WTC11 (cell line): Measurements from ENCODE around the gene MRPS34. TPM values are rescaled to one million over a fixed set of nuclear protein-coding genes. Genes with fewer than 3 reads are reported as not detected.

ENCODE experiments used
- ATAC-seq: fragments of 200-7000 bp; cut with Tn5 transposase; 2 replicates; pipeline ENCODE4 v1.10.0; 2021; ENCODE audit warnings: mild to moderate bottlenecking, moderate library complexity
- CTCF ChIA-PET: fragments of 300-600 bp; sonication (Branson Sonifier 250); formaldehyde crosslinking; loops from one replicate; lab custom pipeline; 2021; ENCODE audit warnings: antibody characterized with exemption; lab: Charles Lee
- POLR2A ChIA-PET: fragments of 350-600 bp; sonication (Branson Sonifier 250); formaldehyde crosslinking; loops from one replicate; lab custom pipeline; 2021; ENCODE audit warnings: antibody characterized with exemption; lab: Charles Lee
- DNase-seq: peaks from one replicate; pipeline ENCODE4 v3.0.0; 2021; ENCODE audit warnings: low spot score
- H3K27ac Mint-ChIP-seq: 2 replicates; pipeline ENCODE4 v1.8.0; 2021; ENCODE audit warnings: mixed read lengths
- H3K27me3 Mint-ChIP-seq: 2 replicates; pipeline ENCODE4 v1.8.0; 2021; ENCODE audit warnings: low read depth, mild to moderate bottlenecking, moderate library complexity, mixed read lengths
- H3K36me3 Mint-ChIP-seq: 2 replicates; pipeline ENCODE4 v1.8.0; 2021; ENCODE audit warnings: mixed read lengths
- H3K4me1 Mint-ChIP-seq: 2 replicates; pipeline ENCODE4 v1.8.0; 2022; ENCODE audit warnings: mixed read lengths
- H3K4me3 Mint-ChIP-seq: 2 replicates; pipeline ENCODE4 v1.8.0; 2021; ENCODE audit warnings: mild to moderate bottlenecking, moderate library complexity, mixed read lengths
- H3K9me3 Mint-ChIP-seq: 2 replicates; pipeline ENCODE4 v1.8.0; 2021; ENCODE audit warnings: mixed read lengths
- ATF2 ChIP-seq: sonication (generic); formaldehyde crosslinking; IDR thresholded peaks from 2 replicates; pipeline ENCODE4 v1.8.1; 2022; ENCODE audit warnings: low read depth, missing genetic modification reagents, borderline replicate concordance
- E2F5 ChIP-seq: sonication (generic); formaldehyde crosslinking; IDR thresholded peaks from 2 replicates; pipeline ENCODE4 v1.8.1; 2022; ENCODE audit warnings: mild to moderate bottlenecking, moderate library complexity, missing genetic modification reagents
- EMX1 ChIP-seq: fragments of 250-450 bp; sonication (Bioruptor Pico); IDR thresholded peaks from 2 replicates; pipeline ENCODE4 v1.8.0; 2021; ENCODE audit warnings: mild to moderate bottlenecking
- ESRRA ChIP-seq: sonication (generic); formaldehyde crosslinking; IDR thresholded peaks from 2 replicates; pipeline ENCODE4 v1.8.1; 2022; ENCODE audit warnings: mild to moderate bottlenecking, missing genetic modification reagents, borderline replicate concordance
- FOXP4 ChIP-seq: sonication (generic); formaldehyde crosslinking; IDR thresholded peaks from 2 replicates; pipeline ENCODE4 v1.8.0; 2022; ENCODE audit warnings: mild to moderate bottlenecking, missing genetic modification reagents
- GABPB1 ChIP-seq: sonication (generic); formaldehyde crosslinking; IDR thresholded peaks from 2 replicates; pipeline ENCODE4 v1.8.1; 2023; ENCODE audit warnings: mild to moderate bottlenecking, missing genetic modification reagents
- GRHL2 ChIP-seq: fragments of 250-450 bp; sonication (Bioruptor Pico); IDR thresholded peaks from 2 replicates; pipeline ENCODE4 v1.8.0; 2022; ENCODE audit warnings: mild to moderate bottlenecking, moderate library complexity; ENCODE audit not compliant: insufficient replicate concordance, severe bottlenecking
- HMGXB4 ChIP-seq: sonication (generic); formaldehyde crosslinking; IDR thresholded peaks from 2 replicates; pipeline ENCODE4 v1.8.1; 2023; ENCODE audit warnings: mild to moderate bottlenecking, moderate library complexity, missing genetic modification reagents
- IRF1 ChIP-seq: sonication (generic); formaldehyde crosslinking; IDR thresholded peaks from 2 replicates; pipeline ENCODE4 v1.8.0; 2023; ENCODE audit warnings: missing genetic modification reagents
- IRF2 ChIP-seq: sonication (generic); formaldehyde crosslinking; IDR thresholded peaks from 2 replicates; pipeline ENCODE4 v1.8.0; 2022; ENCODE audit warnings: low read depth, missing genetic modification reagents, borderline replicate concordance
- JAZF1 ChIP-seq: fragments of 250-450 bp; sonication (Bioruptor Pico); IDR thresholded peaks from 2 replicates; pipeline ENCODE4 v1.9.0; 2021; ENCODE audit warnings: moderate library complexity, mild to moderate bottlenecking, inconsistent platforms
- MYBL2 ChIP-seq: sonication (generic); formaldehyde crosslinking; IDR thresholded peaks from 2 replicates; pipeline ENCODE4 v1.8.1; 2023; ENCODE audit warnings: mild to moderate bottlenecking, moderate library complexity, missing genetic modification reagents
- NR2C2 ChIP-seq: sonication (generic); formaldehyde crosslinking; IDR thresholded peaks from 2 replicates; pipeline ENCODE4 v1.8.0; 2022; ENCODE audit warnings: mild to moderate bottlenecking, missing genetic modification reagents
- NR3C1 ChIP-seq: sonication (generic); formaldehyde crosslinking; conservative IDR thresholded peaks from 2 replicates; pipeline ENCODE4 v1.8.1; 2023; ENCODE audit warnings: low read depth, mild to moderate bottlenecking, missing genetic modification reagents
- RELA ChIP-seq: sonication (generic); formaldehyde crosslinking; IDR thresholded peaks from 2 replicates; pipeline ENCODE4 v1.8.1; 2022; ENCODE audit warnings: missing genetic modification reagents, mild to moderate bottlenecking, borderline replicate concordance
- SMAD4 ChIP-seq: sonication (generic); formaldehyde crosslinking; IDR thresholded peaks from 2 replicates; pipeline ENCODE4 v1.8.0; 2022; ENCODE audit warnings: mild to moderate bottlenecking, missing genetic modification reagents
- ZMAT4 ChIP-seq: fragments of 250-450 bp; sonication (Bioruptor Pico); IDR thresholded peaks from 2 replicates; pipeline ENCODE4 v1.9.0; 2021; ENCODE audit warnings: mild to moderate bottlenecking
- ZNF121 ChIP-seq: sonication (generic); formaldehyde crosslinking; IDR thresholded peaks from 2 replicates; pipeline ENCODE4 v1.8.0; 2023; ENCODE audit warnings: missing genetic modification reagents
- ZNF219 ChIP-seq: sonication (generic); formaldehyde crosslinking; IDR thresholded peaks from 2 replicates; pipeline ENCODE4 v1.8.0; 2023; ENCODE audit warnings: missing genetic modification reagents, mild to moderate bottlenecking, borderline replicate concordance
- ZNF423 ChIP-seq: fragments of 250-450 bp; sonication (Bioruptor Pico); IDR thresholded peaks from 2 replicates; pipeline ENCODE4 v2.1.2; 2022; ENCODE audit warnings: mild to moderate bottlenecking, moderate library complexity
- ZNF532 ChIP-seq: fragments of 250-450 bp; sonication (Bioruptor Pico); IDR thresholded peaks from 2 replicates; pipeline ENCODE4 v1.9.0; 2021; ENCODE audit warnings: mild to moderate bottlenecking, borderline replicate concordance
- total RNA-seq: library from RNA; stranded (reverse); gene quantifications from 3 replicates; pipeline ENCODE4 v1.2.3, GENCODE V29; 2021

MRPS34 gene
- total RNA-seq, 1 experiment from 2014 or later, result 258 TPM

GRCh38 chr16:1741553-1742165 lies 31.3 kb downstream of the MRPS34 start:
- CTCF ChIA-PET, result interaction anchor here (2.0 kb wide), 1 partner anchor 18 kb away, joined by 6 read pairs; no protein-coding TSS in a partner anchor
- H3K4me3 Mint-ChIP-seq, result no peak overlapping the region
- no peaks in the 10 kb centered on the region for H3K4me1 Mint-ChIP-seq
- no peaks in the 10 kb centered on the region for H3K9me3 Mint-ChIP-seq
- DNase-seq (no peak), ATAC-seq (no peak)
- no peaks in the 10 kb centered on the region for H3K27me3 Mint-ChIP-seq
- TF ChIP-seq ZNF121 (no peak), ZMAT4 (no peak), IRF1 (CRISPR knock-in tag) (no peak), FOXP4 (CRISPR knock-in tag) (no peak), HMGXB4 (CRISPR knock-in tag) (no peak), MYBL2 (CRISPR knock-in tag) (no peak), NR3C1 (CRISPR knock-in tag) (no peak), E2F5 (CRISPR knock-in tag) (no peak), ESRRA (CRISPR knock-in tag) (no peak), EMX1 (CRISPR knock-in tag) (no peak), SMAD4 (CRISPR knock-in tag) (no peak), GRHL2 (CRISPR knock-in tag) (no peak), ZNF423 (no peak)
- H3K27ac Mint-ChIP-seq, result no peak overlapping the region
- POLR2A ChIA-PET, result no interaction called here
- no peaks in the 10 kb centered on the region for H3K36me3 Mint-ChIP-seq

GRCh38 chr16:1740781-1741490 lies 32.0 kb downstream of the MRPS34 start:
- no peak for ATAC-seq
- Mint-ChIP-seq H3K9me3 (no peaks in the 10 kb centered on the region), H3K27me3 (no peaks in the 10 kb centered on the region), H3K27ac (no peak overlapping the region; the same call in 1 of the 2 replicates), H3K4me3 (no peak overlapping the region), H3K36me3 (no peaks in the 10 kb centered on the region), H3K4me1 (no peaks in the 10 kb centered on the region)
- ChIA-PET POLR2A (no interaction called here), CTCF (interaction anchor here (2.0 kb wide), 1 partner anchor 17 kb away, joined by 6 read pairs; no protein-coding TSS in a partner anchor)
- no peak for DNase-seq
- TF ChIP-seq EMX1 (CRISPR knock-in tag) (no peak), IRF2 (CRISPR knock-in tag) (no peak), ATF2 (CRISPR knock-in tag) (no peak), GABPB1 (no peak), JAZF1 (CRISPR knock-in tag) (no peak), RELA (CRISPR knock-in tag) (no peak), ZNF219 (CRISPR knock-in tag) (no peak), ZNF532 (CRISPR knock-in tag) (no peak), NR2C2 (CRISPR knock-in tag) (no peak), SMAD4 (CRISPR knock-in tag) (no peak)
